K562 (cell line): ENCODE results near the gene CPLANE2. TPM values are rescaled to one million over a fixed set of nuclear protein-coding genes. Genes with fewer than 3 reads are reported as not detected.

Experiments
- BMI1 ChIP-seq: fragments of 150-350 bp; IDR thresholded peaks from 2 replicates; pipeline ENCODE4 v1.6.1; 2014; ENCODE audit warnings: low read length
- CEBPG ChIP-seq, 3 experiments: fragments of 200-800 bp in 1 of 3; sonication (Bioruptor generic) in 1 of 3; sonication (generic) in 1 of 3; formaldehyde crosslinking in 1 of 3; IDR thresholded peaks in 2 of 3; conservative IDR thresholded peaks in 1 of 3; 2 replicates each; pipeline versions ENCODE4 v1.6.1 to v1.8.0; 2016 to 2022; ENCODE audit warnings: missing compliant biosample characterization in 2 of 3, missing genetic modification characterization in 2 of 3, mild to moderate bottlenecking in 1 of 3, missing genetic modification reagents in 1 of 3
- CXXC5 ChIP-seq: fragments of 250-450 bp; sonication (Bioruptor Pico); IDR thresholded peaks from 2 replicates; pipeline ENCODE4 v1.8.0; 2022; ENCODE audit warnings: inconsistent platforms, mild to moderate bottlenecking, moderate library complexity
- EP300 ChIP-seq: IDR thresholded peaks from 2 replicates; pipeline ENCODE4 v1.6.1; 2012; ENCODE audit warnings: low read length, improper control_type of control experiment
- ETV5 ChIP-seq: sonication (generic); formaldehyde crosslinking; IDR thresholded peaks from 2 replicates; pipeline ENCODE4 v1.4.0; 2020; ENCODE audit warnings: low read depth, mild to moderate bottlenecking, missing genetic modification reagents
- FOXK2 ChIP-seq, 2 experiments: fragments of 450-650 bp; IDR thresholded peaks in 1 of 2; conservative IDR thresholded peaks in 1 of 2; 2 replicates each; pipeline ENCODE4 v1.6.1; 2016; ENCODE audit warnings: low read depth in 2 of 2, mild to moderate bottlenecking in 1 of 2
- MTF1 ChIP-seq: fragments of 250-450 bp; sonication (Bioruptor Pico); IDR thresholded peaks from 2 replicates; pipeline ENCODE4 v1.9.0; 2021; ENCODE audit warnings: moderate library complexity, mild to moderate bottlenecking, inconsistent platforms, borderline replicate concordance
- MYNN ChIP-seq, 2 experiments: sonication (generic); formaldehyde crosslinking in 1 of 2; IDR thresholded peaks; 2 replicates each; pipeline versions ENCODE4 v1.5.0 to v1.6.1; 2016 to 2020; ENCODE audit warnings: antibody characterized with exemption in 1 of 2, missing genetic modification reagents in 1 of 2
- NUFIP1 ChIP-seq: fragments of 450-650 bp; IDR thresholded peaks from 2 replicates; pipeline ENCODE4 v1.6.1; 2018; ENCODE audit not compliant: partially characterized antibody
- PHB2 ChIP-seq: fragments of 450-650 bp; IDR thresholded peaks from 2 replicates; pipeline ENCODE4 v1.6.1; 2017; ENCODE audit warnings: low read depth
- PTRF ChIP-seq: fragments of 450-650 bp; IDR thresholded peaks from 2 replicates; pipeline ENCODE4 v1.6.1; 2016; ENCODE audit warnings: mild to moderate bottlenecking, missing genetic modification characterization, missing compliant biosample characterization
- RFX1 ChIP-seq: fragments of 450-650 bp; IDR thresholded peaks from 2 replicates; pipeline ENCODE4 v1.6.1; 2016; ENCODE audit warnings: mild to moderate bottlenecking, moderate library complexity
- SETDB1 ChIP-seq: IDR thresholded peaks from one replicate; pipeline ENCODE4 v1.6.1; 2012; ENCODE audit warnings: low read length, control low read depth, inconsistent platforms
- SIRT6 ChIP-seq: IDR thresholded peaks from one replicate; pipeline ENCODE4 v1.6.1; 2012; ENCODE audit warnings: low read depth, mild to moderate bottlenecking, control low read depth, inconsistent platforms, low read length, moderate library complexity
- SRSF1 ChIP-seq: fragments of 200-400 bp; formaldehyde crosslinking; IDR thresholded peaks from 2 replicates; pipeline ENCODE4 v1.6.1; 2017; ENCODE audit warnings: mild to moderate bottlenecking, low read depth, low read length, moderate library complexity
- SRSF9 ChIP-seq: fragments of 200-400 bp; formaldehyde crosslinking; IDR thresholded peaks from 2 replicates; pipeline ENCODE4 v1.6.1; 2017; ENCODE audit warnings: low read depth, low read length, borderline replicate concordance
- TBL1XR1 ChIP-seq, 2 experiments: IDR thresholded peaks; 2 replicates each; pipeline ENCODE4 v1.6.1; 2012; ENCODE audit warnings: improper control_type of control experiment in 2 of 2, low read length in 2 of 2, mild to moderate bottlenecking in 1 of 2
- TCF7 ChIP-seq: sonication (generic); IDR thresholded peaks from 2 replicates; pipeline ENCODE4 v1.6.1; 2016; ENCODE audit warnings: antibody characterized with exemption, borderline replicate concordance
- WHSC1 ChIP-seq: IDR thresholded peaks from one replicate; pipeline ENCODE4 v1.6.1; 2012; ENCODE audit warnings: low read length, control low read depth, inconsistent platforms
- ZBED1 ChIP-seq: IDR thresholded peaks from 2 replicates; pipeline ENCODE4 v1.6.1; 2014
- ZNF134 ChIP-seq: fragments of 250-450 bp; sonication (Bioruptor Pico); conservative IDR thresholded peaks from 2 replicates; pipeline ENCODE4 v1.4.0; 2020
- ZNF217 ChIP-seq: sonication (generic); formaldehyde crosslinking; IDR thresholded peaks from 2 replicates; pipeline ENCODE4 v1.8.0; 2022; ENCODE audit warnings: mild to moderate bottlenecking, missing genetic modification reagents
- ZNF232 ChIP-seq: sonication (generic); formaldehyde crosslinking; IDR thresholded peaks from 2 replicates; pipeline ENCODE4 v1.8.0; 2022; ENCODE audit warnings: mild to moderate bottlenecking, missing genetic modification reagents
- ZNF311 ChIP-seq: fragments of 250-450 bp; sonication (Bioruptor Pico); IDR thresholded peaks from 2 replicates; pipeline ENCODE4 v1.4.0; 2020; ENCODE audit warnings: mild to moderate bottlenecking, moderate library complexity
- ZNF436 ChIP-seq: fragments of 250-450, 450-650 bp; sonication (Bioruptor Pico); formaldehyde crosslinking; IDR thresholded peaks from 2 replicates; pipeline ENCODE4 v1.7.0; 2020; ENCODE audit warnings: mild to moderate bottlenecking
- ZNF583 ChIP-seq: fragments of 250-450 bp; sonication (Bioruptor Pico); IDR thresholded peaks from 2 replicates; pipeline ENCODE4 v1.4.0; 2020
- polyA plus RNA-seq, 8 experiments: library from polyadenylated mRNA; depleted of rRNA in 4 of 8; stranded (reverse) in 5 of 8; unstranded in 3 of 8; fragments of >200 nt; fragmentation: Nextera tagmentation in 2 of 8; fragmentation: Illumina TruSeq in 1 of 8; extraction: Ambion mirVana in 2 of 8; extraction: Trizol in 1 of 8; gene quantifications; 2 replicates each; pipeline versions ENCODE4 v1.2.1 to v1.2.3, GENCODE V29; 2011 to 2014; ENCODE audit warnings: inconsistent platforms in 1 of 8, missing spikeins in 1 of 8
- total RNA-seq, 7 experiments: library from RNA; depleted of rRNA in 6 of 7; stranded (reverse); fragments of >200 nt in 6 of 7; fragmentation: Illumina TruSeq in 2 of 7; extraction: Trizol in 2 of 7; gene quantifications; 2 replicates each; pipeline versions ENCODE4 v1.2.1 to v1.2.3, GENCODE V29; 2011 to 2021; ENCODE audit warnings: low replicate concordance in 1 of 7
- TF ChIP-seq, protein P1 (sequence below): sonication (generic); formaldehyde crosslinking; IDR thresholded peaks from 2 replicates; pipeline ENCODE4 v1.8.1; 2023; ENCODE audit warnings: mild to moderate bottlenecking, missing genetic modification reagents
- TF ChIP-seq, protein P2 (sequence below): conservative IDR thresholded peaks from 2 replicates; pipeline ENCODE4 v1.6.1; 2011; ENCODE audit warnings: low read depth, mild to moderate bottlenecking, low read length; ENCODE audit not compliant: control insufficient read depth

The CPLANE2 gene
- total and polyA plus RNA-seq, 9 of the 15 experiments (the other 6 are each of a cell fraction or from before 2014, with no cell fraction given) = 0.17 to 20.9 (median 8.1) TPM

DNA sequence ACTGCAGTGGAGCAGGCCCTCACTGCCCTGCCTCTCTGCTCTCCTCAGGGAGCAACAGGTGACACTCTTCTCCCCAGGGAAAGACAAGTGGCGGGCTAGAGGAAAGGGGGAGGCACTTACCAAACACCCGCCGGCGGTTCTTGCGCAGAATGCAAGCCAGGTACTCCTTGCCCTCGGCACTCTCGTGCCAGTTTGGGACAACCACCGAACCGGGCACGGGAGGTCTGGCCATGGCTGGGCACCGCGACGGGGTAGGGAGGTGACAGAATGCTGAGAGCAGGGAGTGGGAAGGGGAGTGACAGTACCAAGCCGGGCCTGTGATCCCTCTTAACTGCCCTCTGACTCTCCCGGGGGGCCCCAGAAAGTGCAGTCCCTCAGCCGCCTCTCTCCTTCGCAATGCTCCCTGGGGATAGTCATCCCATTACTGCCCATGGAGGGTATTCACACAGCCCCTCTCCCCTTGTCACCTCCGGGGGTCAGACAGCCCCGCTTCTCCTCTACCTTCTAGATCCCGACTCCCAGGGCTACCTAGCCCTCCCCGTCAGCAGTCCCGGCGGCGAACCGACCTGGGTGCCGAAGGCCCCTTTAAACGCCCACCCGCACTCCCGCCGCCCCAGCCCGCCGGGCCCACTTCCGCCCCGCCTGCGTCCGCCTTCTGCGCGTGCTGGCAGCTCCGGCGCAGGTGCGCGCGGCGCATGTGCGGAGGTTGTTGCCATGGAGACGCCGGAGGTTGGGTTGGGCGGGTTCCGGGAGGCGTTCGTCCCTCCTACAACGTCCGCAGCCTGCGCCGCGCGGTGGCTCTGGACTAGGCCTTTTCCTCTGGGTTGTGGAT lies at the start of gene CPLANE2 (continued):
- TF ChIP-seq CEBPG (CRISPR knock-in tag; IDR thresholded peaks at IDR 0.05) = no peak
- no peak for TF ChIP-seq CEBPG (tag; conservative IDR thresholded peaks at IDR 0.05 in 1 of 2, IDR thresholded peaks at IDR 0.05 in 1 of 2)
- TF ChIP-seq CXXC5 (CRISPR knock-in tag) = peak; percentile 94
- TF ChIP-seq, protein P1, sequence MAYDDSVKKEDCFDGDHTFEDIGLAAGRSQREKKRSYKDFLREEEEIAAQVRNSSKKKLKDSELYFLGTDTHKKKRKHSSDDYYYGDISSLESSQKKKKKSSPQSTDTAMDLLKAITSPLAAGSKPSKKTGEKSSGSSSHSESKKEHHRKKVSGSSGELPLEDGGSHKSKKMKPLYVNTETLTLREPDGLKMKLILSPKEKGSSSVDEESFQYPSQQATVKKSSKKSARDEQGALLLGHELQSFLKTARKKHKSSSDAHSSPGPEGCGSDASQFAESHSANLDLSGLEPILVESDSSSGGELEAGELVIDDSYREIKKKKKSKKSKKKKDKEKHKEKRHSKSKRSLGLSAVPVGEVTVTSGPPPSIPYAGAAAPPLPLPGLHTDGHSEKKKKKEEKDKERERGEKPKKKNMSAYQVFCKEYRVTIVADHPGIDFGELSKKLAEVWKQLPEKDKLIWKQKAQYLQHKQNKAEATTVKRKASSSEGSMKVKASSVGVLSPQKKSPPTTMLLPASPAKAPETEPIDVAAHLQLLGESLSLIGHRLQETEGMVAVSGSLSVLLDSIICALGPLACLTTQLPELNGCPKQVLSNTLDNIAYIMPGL (CRISPR knock-in tag) = no peak
- TF ChIP-seq SIRT6 = no peak
- no peak for TF ChIP-seq SRSF1
- TF ChIP-seq ZNF311 (CRISPR knock-in tag) = no peak
- no peak for TF ChIP-seq WHSC1
- no peak for TF ChIP-seq ZNF217 (CRISPR knock-in tag)
- TF ChIP-seq TBL1XR1 (IDR thresholded peaks at IDR 0.05; ENCODE audit: low read length in 2 of 2) = peak in 1 of 2 experiments; percentile 47; a peak in 2 of 4 replicates
- TF ChIP-seq PTRF (tag) = no peak
- peak; percentile 94 for TF ChIP-seq BMI1
- TF ChIP-seq MTF1 (CRISPR knock-in tag) = no peak
- TF ChIP-seq TCF7 = no peak
- no peak for TF ChIP-seq ZNF436 (CRISPR knock-in tag)
- no peak for TF ChIP-seq NUFIP1
- no peak for TF ChIP-seq SRSF9
- TF ChIP-seq, protein P2, sequence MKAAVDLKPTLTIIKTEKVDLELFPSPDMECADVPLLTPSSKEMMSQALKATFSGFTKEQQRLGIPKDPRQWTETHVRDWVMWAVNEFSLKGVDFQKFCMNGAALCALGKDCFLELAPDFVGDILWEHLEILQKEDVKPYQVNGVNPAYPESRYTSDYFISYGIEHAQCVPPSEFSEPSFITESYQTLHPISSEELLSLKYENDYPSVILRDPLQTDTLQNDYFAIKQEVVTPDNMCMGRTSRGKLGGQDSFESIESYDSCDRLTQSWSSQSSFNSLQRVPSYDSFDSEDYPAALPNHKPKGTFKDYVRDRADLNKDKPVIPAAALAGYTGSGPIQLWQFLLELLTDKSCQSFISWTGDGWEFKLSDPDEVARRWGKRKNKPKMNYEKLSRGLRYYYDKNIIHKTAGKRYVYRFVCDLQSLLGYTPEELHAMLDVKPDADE = peak; percentile 94
- TF ChIP-seq FOXK2 (conservative IDR thresholded peaks at IDR 0.05 in 1 of 2, IDR thresholded peaks at IDR 0.05 in 1 of 2; ENCODE audit: low read depth in 2 of 2) = peak in 1 of 2 experiments; percentile 66; a peak in 1 of 4 replicates
- no peak for TF ChIP-seq ZNF134 (CRISPR knock-in tag)
- peak; percentile 12; the same call in 1 of the 2 replicates for TF ChIP-seq EP300
- no peak for TF ChIP-seq PHB2
- TF ChIP-seq ETV5 = peak; percentile 95; the same call in 1 of the 2 replicates
- no peak for TF ChIP-seq ZNF232 (CRISPR knock-in tag)
- TF ChIP-seq ZNF583 (CRISPR knock-in tag) = no peak
- TF ChIP-seq RFX1 = peak; percentile 98
- no peak for TF ChIP-seq SETDB1
- TF ChIP-seq ZBED1 = no peak
- no peak for TF ChIP-seq MYNN (IDR thresholded peaks at IDR 0.05)
- no peak for TF ChIP-seq MYNN (CRISPR knock-in tag; IDR thresholded peaks at IDR 0.05)
